ENCODE measurements around the gene ZDHHC4.

Gene ZDHHC4

GRCh38 chr7:6577369-6578113 is at the start of gene ZDHHC4:
Gene ZDHHC4 (plus strand): TSS chr7:6577454. CDS start chr7:6580562, 3,108 bp downstream.
- intact Hi-C loops (cut with DNase I), result no loop called here
- DNase-seq, result peak; percentile 70 to 94 (median 89)

- DNase-seq, result no peak
- intact Hi-C loops (cut with DNase I), result no loop called here
Observed at GRCh38 chr7:6528401-6529130, 48.7 kb upstream of the ZDHHC4 start.

GRCh38 chr7:6529643-6530042 is 47.6 kb upstream of the ZDHHC4 start:
- intact Hi-C loops (cut with DNase I), result no loop called here
- no peak for DNase-seq

- DNase-seq, result peak in 37 of 42 donors; percentile 21 to 81 (median 56)
Observed at GRCh38 chr7:6530626-6531491, 46.4 kb upstream of the ZDHHC4 start.

GRCh38 chr7:6531492-6532279 is 45.6 kb upstream of the ZDHHC4 start:
- intact Hi-C loops (cut with DNase I), result no loop called here
- DNase-seq, result no peak

More at GRCh38 chr7:6530626-6531491, 46.4 kb upstream of the ZDHHC4 start:
- intact Hi-C loops (cut with DNase I), result no loop called here

- no peak for DNase-seq
- intact Hi-C loops (cut with DNase I), result no loop called here
Observed at GRCh38 chr7:6532516-6532915, 44.7 kb upstream of the ZDHHC4 start.

GRCh38 chr7:6533893-6534495 is 43.3 kb upstream of the ZDHHC4 start:
- DNase-seq, result no peak

GRCh38 chr7:6536262-6537260 is 40.7 kb upstream of the ZDHHC4 start:
- intact Hi-C loops (cut with DNase I), result no loop called here
- DNase-seq, result peak in 24 of 42 donors; percentile 13 to 57 (median 29)

More at GRCh38 chr7:6533893-6534495, 43.3 kb upstream of the ZDHHC4 start:
- intact Hi-C loops (cut with DNase I), result no loop called here

GRCh38 chr7:6542368-6542767 is 34.9 kb upstream of the ZDHHC4 start:
- no peak for DNase-seq
- intact Hi-C loops (cut with DNase I), result no loop called here

GRCh38 chr7:6545398-6546126 is 31.7 kb upstream of the ZDHHC4 start:
- intact Hi-C loops (cut with DNase I), result no loop called here

GRCh38 chr7:6546498-6547251 is 30.6 kb upstream of the ZDHHC4 start:
- DNase-seq, result peak in 3 of 42 donors; percentile 23 to 44 (median 29)
- intact Hi-C loops (cut with DNase I), result no loop called here

More at GRCh38 chr7:6545398-6546126, 31.7 kb upstream of the ZDHHC4 start:
- DNase-seq, result peak in 41 of 42 donors; percentile 22 to 86 (median 61)

- intact Hi-C loops (cut with DNase I), result no loop called here
- DNase-seq, result no peak
Observed at GRCh38 chr7:6547400-6547799, 29.9 kb upstream of the ZDHHC4 start.

GRCh38 chr7:6551016-6551511 is 26.2 kb upstream of the ZDHHC4 start, which contains the start of gene GRID2IP:
Gene GRID2IP (minus strand): TSS chr7:6551461. CDS start chr7:6551436, 25 bp downstream.
- intact Hi-C loops (cut with DNase I), result no loop called here
- no peak for DNase-seq

GRCh38 chr7:6553448-6554044 is 23.7 kb upstream of the ZDHHC4 start:
- intact Hi-C loops (cut with DNase I), result no loop called here
- no peak for DNase-seq

- no peak for DNase-seq
- intact Hi-C loops (cut with DNase I), result no loop called here
Observed at GRCh38 chr7:6554848-6555247, 22.4 kb upstream of the ZDHHC4 start.
